SK-N-MC (cell line): ENCODE data around the gene DISC1.

Source experiments
- EZH2 ChIP-seq: fragments of 200-600 bp; sonication (generic); IDR thresholded peaks from one replicate; pipeline ENCODE4 v1.6.1; 2017; ENCODE audit warnings: antibody characterized with exemption
- POLR2AphosphoS5 ChIP-seq: IDR thresholded peaks from 2 replicates; pipeline ENCODE4 v1.6.1; 2012; ENCODE audit warnings: mild to moderate bottlenecking, low read depth, low read length, borderline replicate concordance

GRCh38 chr1:232074265-232074664, 447.7 kb downstream of the DISC1 start:
- TF ChIP-seq EZH2 (no peak), POLR2AphosphoS5 (no peak)
